GM18861 (cell line): Measurements from ENCODE around the gene NADK.
"Not testable (repeated sequence)": the region's sequence is repeated elsewhere in the genome, so short reads cannot be mapped to it uniquely, and the experiment has no call there.

ENCODE experiments used
- ATAC-seq: cut with Tn5 transposase; IDR thresholded peaks from one replicate; pipeline ENCODE4 v1.9.1; 2021; ENCODE audit not compliant: unreplicated experiment

The NADK gene

GRCh38 chr1:1752190-1752589 is 26.1 kb downstream of the NADK start:
- no peak for ATAC-seq

DNA sequence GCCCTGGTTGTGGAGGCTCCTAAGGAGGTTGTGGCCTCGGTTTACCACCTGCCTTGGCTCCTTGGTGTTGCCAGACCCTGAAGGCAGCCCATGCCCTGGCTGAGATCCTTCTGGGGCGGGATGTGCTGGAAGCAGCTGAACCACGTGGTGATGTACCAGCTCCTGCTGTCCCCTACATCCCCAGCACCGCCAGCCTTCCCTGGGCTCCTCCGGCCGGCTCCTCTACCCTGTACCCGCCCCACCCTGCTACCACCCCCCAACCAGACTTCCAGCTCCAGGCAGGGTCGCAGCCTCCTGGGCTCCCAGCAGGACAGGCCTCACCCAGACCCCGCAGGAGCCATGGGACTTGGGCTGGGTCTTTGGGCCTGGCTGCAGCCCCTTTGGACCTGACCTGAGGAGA is 28.3 kb downstream of the NADK start:
- not testable (repeated sequence) for ATAC-seq

GRCh38 chr1:1748686-1749321 is 29.5 kb downstream of the NADK start:
- no peak for ATAC-seq

- ATAC-seq = peak; percentile 62
Observed at GRCh38 chr1:1746566-1746909, 31.7 kb downstream of the NADK start.

- peak; percentile 33 for ATAC-seq
Observed at GRCh38 chr1:1745651-1746565, 32.4 kb downstream of the NADK start.

- ATAC-seq = not testable (repeated sequence)
Observed at GRCh38 chr1:1742529-1742928, 35.7 kb downstream of the NADK start.

GRCh38 chr1:1741013-1741412 is 37.3 kb downstream of the NADK start:
- not testable (repeated sequence) for ATAC-seq

DNA sequence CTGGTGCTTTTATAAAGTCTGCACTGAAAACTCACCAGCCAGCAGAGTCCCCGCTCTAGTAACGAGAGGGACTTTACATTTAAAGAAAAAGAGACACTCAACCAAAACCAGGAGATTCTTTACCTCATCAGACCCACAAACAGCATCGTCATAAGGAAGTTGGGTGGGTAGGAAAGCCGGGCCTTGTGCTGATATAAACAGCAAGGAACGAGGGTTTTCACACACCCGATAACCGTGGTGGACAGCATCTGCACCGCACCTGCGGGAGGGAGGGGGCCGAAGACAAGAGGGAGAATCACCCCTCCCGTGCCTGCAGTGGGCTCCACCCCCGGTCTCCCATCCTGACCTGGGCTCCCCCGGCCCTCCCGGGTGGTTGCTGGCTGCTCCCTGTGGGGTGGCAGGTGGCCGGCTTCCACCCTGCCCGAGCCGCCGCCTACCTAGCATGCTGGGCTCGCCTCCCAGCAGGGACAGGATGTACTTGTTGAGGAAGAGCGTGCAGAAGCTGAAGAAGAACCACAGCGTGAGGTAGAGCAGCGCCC is 39.4 kb downstream of the NADK start:
- ATAC-seq = not testable (repeated sequence)

- not testable (repeated sequence) for ATAC-seq
Observed at GRCh38 chr1:1737675-1738590, 40.3 kb downstream of the NADK start.

GRCh38 chr1:1732381-1732780 is 45.9 kb downstream of the NADK start:
- no peak for ATAC-seq

DNA sequence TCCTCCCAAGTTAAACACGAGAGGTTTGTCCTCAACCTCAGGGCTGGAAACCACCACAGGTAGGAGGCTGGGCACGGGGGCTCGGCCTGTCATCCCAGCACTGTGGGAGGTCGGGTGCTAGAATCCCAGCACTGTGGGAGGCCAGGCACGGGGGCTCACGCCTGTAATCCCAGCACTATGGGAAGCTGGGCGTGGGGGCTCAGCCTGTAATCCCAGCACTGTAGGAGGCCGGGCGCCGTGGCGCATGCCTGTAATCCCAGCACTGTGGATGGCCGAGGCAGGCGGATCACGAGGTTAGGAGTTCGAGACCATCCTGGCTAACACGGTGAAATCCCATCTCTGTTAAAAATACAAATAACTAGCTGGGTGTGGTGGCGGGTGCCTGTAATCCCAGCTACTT is 47.4 kb downstream of the NADK start:
- ATAC-seq = no peak

GRCh38 chr1:1730230-1730629 is 48.0 kb downstream of the NADK start:
- not testable (repeated sequence) for ATAC-seq

- not testable (repeated sequence) for ATAC-seq
Observed at GRCh38 chr1:1729116-1729816, 49.0 kb downstream of the NADK start.

DNA sequence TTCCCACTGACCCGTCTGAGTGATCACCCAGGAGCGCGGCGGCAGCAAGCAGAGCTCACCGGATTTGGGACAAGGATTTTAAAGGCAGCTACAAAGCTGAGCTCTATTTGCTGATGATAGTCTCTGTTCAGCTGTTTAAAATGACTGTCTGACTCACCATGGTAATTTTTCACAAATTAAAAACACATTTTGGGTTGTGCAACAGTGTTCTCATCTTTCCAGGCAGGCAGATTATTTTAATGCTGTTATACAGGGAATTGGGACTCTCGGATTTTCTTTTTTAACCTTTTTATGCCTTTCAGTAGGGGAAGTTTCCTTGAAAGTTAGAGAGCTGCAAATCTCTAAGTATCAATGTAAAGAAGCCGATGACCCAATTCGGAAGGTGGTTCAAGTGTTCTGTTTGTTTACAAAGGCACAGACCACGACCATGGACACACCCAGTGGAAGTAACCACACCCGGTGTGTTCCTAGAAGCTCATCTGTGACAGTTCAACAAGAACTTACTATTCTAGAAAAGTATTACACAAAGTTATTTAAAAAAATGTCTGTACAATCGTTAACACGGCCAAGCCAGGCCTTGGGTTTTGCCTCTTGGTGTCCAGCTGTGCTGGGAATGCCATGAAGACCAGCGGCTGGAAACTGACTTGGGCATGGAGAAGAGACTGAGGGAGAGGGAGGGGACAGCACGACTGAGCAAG is 49.8 kb downstream of the NADK start:
- ATAC-seq = not testable (repeated sequence)

DNA sequence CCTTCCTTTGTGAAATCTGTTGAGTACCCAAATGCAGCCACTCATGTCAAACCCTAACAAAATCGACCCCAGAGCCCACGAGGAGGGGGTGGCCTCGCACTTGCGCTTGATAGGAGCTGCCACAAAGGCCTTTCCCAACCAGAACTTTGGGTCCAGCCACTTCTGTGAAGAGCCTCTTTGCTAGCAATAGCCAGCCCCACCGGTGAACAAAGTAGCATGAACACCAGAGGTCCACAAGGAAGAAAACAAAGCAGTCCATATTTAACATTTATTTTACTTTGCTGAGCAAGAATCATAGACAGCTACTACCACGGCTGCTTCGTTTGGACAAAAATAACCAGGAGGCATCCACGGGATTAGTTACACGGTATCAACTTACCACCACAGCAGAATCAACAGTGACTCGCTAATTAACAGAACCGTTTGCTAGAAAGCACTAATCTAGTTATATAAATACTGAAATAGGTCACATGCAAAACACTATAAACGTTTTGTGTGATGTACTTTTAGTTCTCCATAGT is 51.1 kb downstream of the NADK start:
- not testable (repeated sequence) for ATAC-seq

- ATAC-seq = not testable (repeated sequence)
Observed at GRCh38 chr1:1726088-1726487, 52.2 kb downstream of the NADK start.

DNA sequence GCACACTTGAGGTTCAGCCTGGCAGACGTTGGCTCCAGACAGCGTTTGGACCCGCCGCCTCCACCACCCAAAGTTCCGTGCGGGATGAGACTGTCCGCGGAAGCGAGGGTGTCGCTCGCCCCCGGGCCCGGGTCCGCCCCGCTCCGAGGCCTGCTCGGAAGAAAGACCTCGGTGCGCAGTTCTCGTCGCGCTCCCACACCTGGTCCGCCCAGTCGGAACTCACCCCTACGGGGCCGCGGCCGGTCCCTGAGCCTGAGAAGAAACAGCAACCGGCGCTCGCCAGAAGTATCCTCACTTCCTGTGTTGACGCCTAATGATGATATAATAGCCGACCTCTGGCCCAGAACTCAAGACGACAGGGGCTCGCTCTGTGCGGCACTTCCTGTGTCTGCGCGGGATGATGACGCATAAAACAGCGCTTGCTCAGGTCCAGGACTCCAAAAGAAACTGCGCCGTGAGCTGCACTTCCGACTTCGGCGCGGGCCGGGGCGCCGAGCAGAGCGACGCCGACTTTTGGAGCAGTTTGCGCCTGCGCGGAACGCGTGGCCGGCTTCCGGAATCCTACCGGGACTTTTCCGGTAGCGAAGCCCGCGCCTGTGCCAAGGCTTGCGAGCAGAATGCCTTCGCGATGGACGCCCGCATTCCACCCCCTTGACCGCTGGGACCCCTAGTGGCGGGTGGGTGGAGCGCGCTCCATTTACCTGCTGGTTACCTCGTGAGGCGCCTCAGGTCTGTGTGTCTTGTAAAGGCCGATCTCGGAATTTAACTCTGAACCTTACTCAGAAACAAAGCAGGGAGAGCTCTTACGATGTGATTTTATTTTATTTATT is 54.0 kb downstream of the NADK start, which contains the start of gene CDK11A:
CDK11A (minus strand) TSS at position 323 of the 830 bp plus-strand sequence. CDS start 1,539 bp downstream, outside the sequence.
- ATAC-seq = peak; percentile 92

GRCh38 chr1:1721201-1721600 is 57.1 kb downstream of the NADK start:
- no peak for ATAC-seq
